B cell (primary cell): ENCODE results near the gene CXXC5. TPM values are rescaled to one million over a fixed set of nuclear protein-coding genes. Genes with fewer than 3 reads are reported as not detected.

Experiments
- ATAC-seq: fragments of 200-7000 bp; cut with Tn5 transposase; one replicate; pipeline ENCODE4 v1.10.0; 2021; ENCODE audit warnings: low read depth, mild to moderate bottlenecking, moderate number of reproducible peaks, moderate library complexity
- CTCF ChIA-PET: fragments of 350-600 bp; sonication (Branson Sonifier 250); formaldehyde crosslinking; loops from one replicate; lab custom pipeline; 2021; ENCODE audit warnings: antibody characterized with exemption, inconsistent platforms; lab: Charles Lee
- POLR2A ChIA-PET: fragments of 350-600 bp; sonication (Branson Sonifier 250); formaldehyde crosslinking; loops from one replicate; lab custom pipeline; 2021; ENCODE audit warnings: antibody characterized with exemption; lab: Charles Lee
- DNase-seq: peaks from one replicate; pipeline ENCODE4 v3.0.0; 2013
- H2AFZ ChIP-seq: 2 replicates; pipeline ENCODE4 v1.6.1; 2012; ENCODE audit warnings: mild to moderate bottlenecking, low read depth, low read length; ENCODE audit not compliant: insufficient read depth, poor library complexity, severe bottlenecking
- H3K27ac ChIP-seq, 2 donors: 1 replicate in 1 of 2; 2 replicates in 1 of 2; pipeline ENCODE4 v1.5.1; 2012 to 2013; ENCODE audit warnings: low read length in 2 of 2, mild to moderate bottlenecking in 2 of 2, moderate library complexity in 1 of 2
- H3K27me3 ChIP-seq, 4 experiments: fragments of 200-600 bp in 1 of 4; sonication (generic) in 1 of 4; replicated peaks in 1 of 4; 1 replicate in 2 of 4; 2 replicates in 2 of 4; pipeline versions ENCODE4 v1.6.1 to v1.7.0; 2013 to 2016; ENCODE audit warnings: low read length in 3 of 4, mild to moderate bottlenecking in 2 of 4, mixed read lengths in 1 of 4, moderate library complexity in 1 of 4; ENCODE audit not compliant: insufficient read depth in 4 of 4, control insufficient read depth in 3 of 4; ENCODE audit errors: control extremely low read depth in 1 of 4
- H3K36me3 ChIP-seq, 2 experiments: replicated peaks in 1 of 2; 1 replicate in 1 of 2; 2 replicates in 1 of 2; pipeline versions ENCODE4 v1.6.1 to v1.7.1; 2013; ENCODE audit warnings: low read length in 1 of 2; ENCODE audit not compliant: insufficient read depth in 2 of 2, control insufficient read depth in 1 of 2; ENCODE audit errors: control extremely low read depth in 1 of 2, extremely low read depth in 1 of 2
- H3K4me1 ChIP-seq, 2 donors: fragments of 200-600 bp in 1 of 2; sonication (generic) in 1 of 2; 1 replicate in 1 of 2; 2 replicates in 1 of 2; pipeline versions ENCODE4 v1.5.1 to v1.6.1; 2013 to 2017; ENCODE audit warnings: low read length in 2 of 2; ENCODE audit not compliant: control insufficient read depth in 2 of 2, insufficient read depth in 2 of 2
- H3K4me2 ChIP-seq: replicated peaks from 2 replicates; pipeline ENCODE3; 2012; ENCODE audit warnings: mild to moderate bottlenecking, low read depth, low read length; ENCODE audit not compliant: poor library complexity, severe bottlenecking
- H3K4me3 ChIP-seq, 5 experiments: fragments of 200-600 bp in 1 of 5; sonication (generic) in 1 of 5; 1 replicate in 3 of 5; 2 replicates in 2 of 5; pipeline versions ENCODE4 v1.5.1 to v1.7.0; 2011 to 2016; ENCODE audit warnings: low read length in 4 of 5, mild to moderate bottlenecking in 4 of 5, low read depth in 2 of 5, control low read depth in 1 of 5, moderate library complexity in 1 of 5; ENCODE audit not compliant: insufficient read depth in 1 of 5; ENCODE audit errors: control extremely low read depth in 1 of 5, extremely low read depth in 1 of 5
- H3K79me2 ChIP-seq: fragments of 200-600 bp; sonication (generic); one replicate; pipeline ENCODE4 v1.6.0; 2016; ENCODE audit warnings: low read length; ENCODE audit not compliant: control insufficient read depth, insufficient read depth
- H3K9ac ChIP-seq: fragments of 200-600 bp; sonication (generic); 2 replicates; pipeline ENCODE4 v1.6.1; 2017; ENCODE audit warnings: mild to moderate bottlenecking, low read length, moderate library complexity
- H3K9me3 ChIP-seq, 3 donors: one replicate each; pipeline versions ENCODE4 v1.6.1 to v1.7.1; 2013; ENCODE audit warnings: low read length in 2 of 3; ENCODE audit not compliant: control insufficient read depth in 2 of 3, insufficient read depth in 1 of 3; ENCODE audit errors: control extremely low read depth in 1 of 3
- H4K20me1 ChIP-seq: 2 replicates; pipeline ENCODE4 v1.6.0; 2012; ENCODE audit warnings: mild to moderate bottlenecking, low read length; ENCODE audit not compliant: insufficient read depth, control insufficient read depth, poor library complexity, severe bottlenecking
- H3K27ac Mint-ChIP-seq: one replicate; pipeline ENCODE4 v1.8.0; 2021; ENCODE audit warnings: mixed read lengths
- H3K27me3 Mint-ChIP-seq: one replicate; pipeline ENCODE4 v1.8.0; 2021; ENCODE audit warnings: mixed read lengths
- H3K4me1 Mint-ChIP-seq: one replicate; pipeline ENCODE4 v1.8.0; 2021; ENCODE audit warnings: mixed read lengths
- H3K4me3 Mint-ChIP-seq: one replicate; pipeline ENCODE4 v1.8.0; 2021; ENCODE audit warnings: mixed read lengths
- H3K9me3 Mint-ChIP-seq: one replicate; pipeline ENCODE4 v1.8.0; 2022; ENCODE audit warnings: mixed read lengths; ENCODE audit not compliant: insufficient read depth
- EZH2 ChIP-seq: IDR thresholded peaks from 2 replicates; pipeline ENCODE4 v1.6.1; 2012; ENCODE audit warnings: borderline replicate concordance, low read depth, mild to moderate bottlenecking, moderate library complexity, low read length; ENCODE audit not compliant: insufficient read depth, poor library complexity, severe bottlenecking
- WGBS: methylation state at CpG from one replicate; pipeline ENCODE4 v1.1.5; 2013; ENCODE audit warnings: missing lambda C conversion rate; ENCODE audit not compliant: insufficient coverage; 5-methylcytosine and 5-hydroxymethylcytosine counted together
- intact Hi-C: fragments of 100-400 bp; cut with micrococcal nuclease; formaldehyde crosslinking; loops from one replicate; pipeline ENCODE4 v1.10.0; 2022
- polyA plus RNA-seq: library from polyadenylated mRNA; depleted of rRNA; stranded (reverse); fragments of >200 nt; gene quantifications from 2 replicates; pipeline ENCODE4 v1.2.3, GENCODE V29; 2012
- total RNA-seq, 2 donors: library from RNA; stranded (reverse); fragments of 120-200 nt in 1 of 2; gene quantifications; 1 replicate in 1 of 2; 2 replicates in 1 of 2; pipeline versions ENCODE4 v1.2.3 to v1.2.4, GENCODE V29; 2013 to 2022
- TF ChIP-seq, protein P1 (sequence below): fragments of 200-600 bp; IDR thresholded peaks from one replicate; pipeline ENCODE4 v1.8.0; 2022; ENCODE audit warnings: antibody characterized with exemption, mild to moderate bottlenecking

Gene CXXC5
- total and polyA plus RNA-seq, 2 donors (not counting 1 experiment from before 2014, with no cell fraction given): 126 to 143 TPM

DNA sequence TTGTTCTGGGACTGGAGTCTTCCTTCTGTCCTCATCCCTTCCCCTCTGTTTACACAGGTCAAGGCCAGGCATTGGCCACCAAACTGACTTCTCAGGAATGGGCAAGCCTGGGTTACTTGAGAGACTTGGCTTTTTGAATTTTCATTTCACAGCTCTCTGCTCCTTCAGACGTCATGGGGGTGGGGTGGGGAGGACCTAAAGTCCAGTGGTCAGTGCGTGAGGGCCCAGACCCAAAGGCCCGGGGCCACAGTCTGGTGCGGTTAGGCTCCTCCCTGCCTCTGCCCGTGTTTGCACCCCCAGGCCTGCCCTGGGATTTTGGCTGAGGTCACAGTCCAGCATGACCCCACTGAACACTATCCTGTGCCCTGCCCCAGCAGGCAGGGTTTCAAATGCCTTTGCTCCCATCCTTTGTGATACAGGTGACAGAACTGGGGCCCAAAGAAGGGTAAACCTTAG lies 4.1 kb upstream of the CXXC5 start:
- TF ChIP-seq EZH2: no peak
- TF ChIP-seq, protein P1, sequence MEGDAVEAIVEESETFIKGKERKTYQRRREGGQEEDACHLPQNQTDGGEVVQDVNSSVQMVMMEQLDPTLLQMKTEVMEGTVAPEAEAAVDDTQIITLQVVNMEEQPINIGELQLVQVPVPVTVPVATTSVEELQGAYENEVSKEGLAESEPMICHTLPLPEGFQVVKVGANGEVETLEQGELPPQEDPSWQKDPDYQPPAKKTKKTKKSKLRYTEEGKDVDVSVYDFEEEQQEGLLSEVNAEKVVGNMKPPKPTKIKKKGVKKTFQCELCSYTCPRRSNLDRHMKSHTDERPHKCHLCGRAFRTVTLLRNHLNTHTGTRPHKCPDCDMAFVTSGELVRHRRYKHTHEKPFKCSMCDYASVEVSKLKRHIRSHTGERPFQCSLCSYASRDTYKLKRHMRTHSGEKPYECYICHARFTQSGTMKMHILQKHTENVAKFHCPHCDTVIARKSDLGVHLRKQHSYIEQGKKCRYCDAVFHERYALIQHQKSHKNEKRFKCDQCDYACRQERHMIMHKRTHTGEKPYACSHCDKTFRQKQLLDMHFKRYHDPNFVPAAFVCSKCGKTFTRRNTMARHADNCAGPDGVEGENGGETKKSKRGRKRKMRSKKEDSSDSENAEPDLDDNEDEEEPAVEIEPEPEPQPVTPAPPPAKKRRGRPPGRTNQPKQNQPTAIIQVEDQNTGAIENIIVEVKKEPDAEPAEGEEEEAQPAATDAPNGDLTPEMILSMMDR: no peak
- Histone ChIP-seq H3K9me3 (no peaks in the 10 kb centered on the region), H3K27me3 (no peaks in the 10 kb centered on the region), H3K4me2 (no peak overlapping the region), H3K36me3 (no peaks in the 10 kb centered on the region), H3K79me2 (peaks cover 63% of the 10 kb centered on the region), H2AFZ (no peak overlapping the region), H4K20me1 (peaks cover 4% of the 10 kb centered on the region), H3K4me1 (peaks cover 43 to 79% of the 10 kb centered on the region in 2 donors), H3K4me3 (no peak overlapping the region), H3K27ac (no peak overlapping the region), H3K9ac (no peak overlapping the region)
- H3K4me1 Mint-ChIP-seq: peaks cover 76% of the 10 kb centered on the region
- WGBS: 100% methylated on average over 5 of the region's 5 CpGs
- intact Hi-C loops: no loop called here
- ChIA-PET POLR2A (interaction anchor here (1.0 to 13.2 kb wide), 5 partner anchors 7 to 208 kb away, joined by 3 to 511 read pairs (median 5); no protein-coding TSS in a partner anchor), CTCF (interaction anchor here (1.0 to 12.7 kb wide), 5 partner anchors 8 to 122 kb away, joined by 3 to 338 read pairs (median 12); no protein-coding TSS in a partner anchor)
- no peak for ATAC-seq
- DNase-seq: peak; percentile 8
- H3K9me3 Mint-ChIP-seq: no peaks in the 10 kb centered on the region
- H3K4me3 Mint-ChIP-seq: no peak overlapping the region
- H3K27ac Mint-ChIP-seq: no peak overlapping the region
- no peaks in the 10 kb centered on the region for H3K27me3 Mint-ChIP-seq

DNA sequence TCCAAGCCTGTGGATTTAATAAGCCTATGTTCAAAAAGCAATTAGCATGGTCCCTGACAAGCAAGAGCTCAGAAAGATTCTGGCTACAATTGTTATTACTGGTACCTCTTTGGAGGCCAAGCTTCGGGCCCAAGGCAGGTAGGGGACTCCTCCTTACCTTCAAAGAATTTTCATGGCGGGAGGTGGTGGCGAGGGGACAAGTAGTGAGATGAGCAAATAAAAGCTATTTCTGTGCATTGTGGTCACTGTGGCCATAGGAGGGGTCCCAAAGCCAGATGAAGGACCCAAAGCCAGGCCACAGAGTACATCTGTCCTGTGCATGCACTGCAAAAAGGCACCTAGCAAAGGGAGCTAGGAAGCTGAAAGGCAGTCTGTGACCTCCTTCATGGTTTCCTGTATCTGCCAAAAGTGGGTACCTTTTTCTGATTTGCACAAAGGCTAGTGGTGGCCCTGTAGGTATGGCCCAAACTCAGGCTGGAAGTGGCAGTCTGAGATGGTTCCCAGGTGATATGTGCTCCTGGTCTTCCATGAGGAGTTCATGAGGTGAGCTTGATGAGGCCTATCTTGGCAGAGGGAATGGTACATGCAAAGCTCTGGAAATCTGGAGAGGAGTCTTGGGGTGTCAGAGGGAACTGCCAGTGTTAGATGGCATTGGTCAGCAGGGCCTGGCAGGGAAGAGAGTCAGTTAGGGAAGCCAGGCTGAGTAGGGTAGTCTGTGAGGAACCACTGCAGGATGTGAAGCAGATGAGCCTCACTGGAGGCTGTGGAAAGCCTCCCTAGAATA lies 3.3 kb upstream of the CXXC5 start:
- Mint-ChIP-seq H3K27me3 (no peaks in the 10 kb centered on the region), H3K27ac (peak overlapping the region; percentile 23), H3K9me3 (no peaks in the 10 kb centered on the region), H3K4me1 (peaks cover 68% of the 10 kb centered on the region), H3K4me3 (peak overlapping the region; percentile 30)
- Histone ChIP-seq H3K9ac (no peak overlapping the region), H3K79me2 (peaks cover 63% of the 10 kb centered on the region), H3K9me3 (no peaks in the 10 kb centered on the region), H3K36me3 (no peaks in the 10 kb centered on the region), H3K27ac (no peak overlapping the region), H3K4me1 (peaks cover 35 to 71% of the 10 kb centered on the region in 2 donors), H4K20me1 (peaks cover 13% of the 10 kb centered on the region), H2AFZ (no peak overlapping the region), H3K4me2 (no peak overlapping the region), H3K4me3 (no peak overlapping the region), H3K27me3 (no peaks in the 10 kb centered on the region)
- intact Hi-C loops: no loop called here
- ChIA-PET POLR2A (interaction anchor here (0.6 to 13.2 kb wide), 6 partner anchors 8 to 1109 kb away, joined by 3 to 511 read pairs (median 6); no protein-coding TSS in a partner anchor), CTCF (interaction anchor here (1.0 to 12.7 kb wide), 6 partner anchors 9 to 121 kb away, joined by 3 to 338 read pairs (median 10); no protein-coding TSS in a partner anchor)
- DNase-seq (peak; percentile 15), ATAC-seq (no peak)
- TF ChIP-seq, protein P1: no peak
- TF ChIP-seq EZH2: no peak
- no CpG with 5 or more reads among the region's 3 CpGs for WGBS
